Lower leg skin (tissue), 4 donors: ENCODE results near the gene TM4SF18. TPM values are rescaled to one million over a fixed set of nuclear protein-coding genes. Genes with fewer than 3 reads are reported as not detected.

ENCODE experiments used
- DNase-seq, 2 donors: peaks; one replicate each; pipeline ENCODE4 v3.0.0-alpha.2; 2019; ENCODE audit warnings: low spot score in 2 of 2
- H3K4me3 ChIP-seq: fragments of 200-600 bp; sonication (generic); 2 replicates; pipeline ENCODE4 v1.5.1; 2017; ENCODE audit warnings: mild to moderate bottlenecking, low read depth; ENCODE audit not compliant: poor library complexity, severe bottlenecking
- POLR2A ChIP-seq, 2 donors: fragments of 450-650 bp; IDR thresholded peaks; one replicate each; pipeline ENCODE4 v1.6.1; 2016 to 2017; ENCODE audit warnings: antibody characterized with exemption in 2 of 2, mild to moderate bottlenecking in 1 of 2, moderate library complexity in 1 of 2
- WGBS, 2 donors: methylation state at CpG; one replicate each; pipeline ENCODE4 v1.1.5; 2018; 5-methylcytosine and 5-hydroxymethylcytosine counted together
- intact Hi-C: fragments of 100-400 bp; cut with DNase I; formaldehyde crosslinking; loops from one replicate; pipeline ENCODE4 v1.15.0; 2023; ENCODE audit warnings: low total_unique reads
- total RNA-seq, 4 donors: library from RNA; depleted of rRNA; stranded (reverse); fragments of >200 nt; gene quantifications; one replicate each; pipeline ENCODE4 v1.1.0, GENCODE V29; 2016
- TF ChIP-seq, protein P1 (sequence below), 3 donors: fragments of 450-650 bp; IDR thresholded peaks; one replicate each; pipeline ENCODE4 v1.5.1; 2016; ENCODE audit warnings: antibody characterized with exemption in 3 of 3, mild to moderate bottlenecking in 3 of 3, moderate library complexity in 2 of 3

The TM4SF18 gene
- total RNA-seq, 4 donors from 2014 or later: 1.3 to 4.9 (median 3.0) TPM

- TF ChIP-seq POLR2A (IDR thresholded peaks at IDR 0.05): no peak
- TF ChIP-seq, protein P1, sequence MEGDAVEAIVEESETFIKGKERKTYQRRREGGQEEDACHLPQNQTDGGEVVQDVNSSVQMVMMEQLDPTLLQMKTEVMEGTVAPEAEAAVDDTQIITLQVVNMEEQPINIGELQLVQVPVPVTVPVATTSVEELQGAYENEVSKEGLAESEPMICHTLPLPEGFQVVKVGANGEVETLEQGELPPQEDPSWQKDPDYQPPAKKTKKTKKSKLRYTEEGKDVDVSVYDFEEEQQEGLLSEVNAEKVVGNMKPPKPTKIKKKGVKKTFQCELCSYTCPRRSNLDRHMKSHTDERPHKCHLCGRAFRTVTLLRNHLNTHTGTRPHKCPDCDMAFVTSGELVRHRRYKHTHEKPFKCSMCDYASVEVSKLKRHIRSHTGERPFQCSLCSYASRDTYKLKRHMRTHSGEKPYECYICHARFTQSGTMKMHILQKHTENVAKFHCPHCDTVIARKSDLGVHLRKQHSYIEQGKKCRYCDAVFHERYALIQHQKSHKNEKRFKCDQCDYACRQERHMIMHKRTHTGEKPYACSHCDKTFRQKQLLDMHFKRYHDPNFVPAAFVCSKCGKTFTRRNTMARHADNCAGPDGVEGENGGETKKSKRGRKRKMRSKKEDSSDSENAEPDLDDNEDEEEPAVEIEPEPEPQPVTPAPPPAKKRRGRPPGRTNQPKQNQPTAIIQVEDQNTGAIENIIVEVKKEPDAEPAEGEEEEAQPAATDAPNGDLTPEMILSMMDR (IDR thresholded peaks at IDR 0.05): no peak
- no peak overlapping the region for H3K4me3 ChIP-seq
- intact Hi-C loops: no loop called here
- 85 to 87% methylated on average over 2 of the region's 2 CpGs for WGBS, 2 donors
- no peak for DNase-seq
These were observed 31.2 kb upstream of the TM4SF18 start for GRCh38 chr3:149364624-149365023.

DNA sequence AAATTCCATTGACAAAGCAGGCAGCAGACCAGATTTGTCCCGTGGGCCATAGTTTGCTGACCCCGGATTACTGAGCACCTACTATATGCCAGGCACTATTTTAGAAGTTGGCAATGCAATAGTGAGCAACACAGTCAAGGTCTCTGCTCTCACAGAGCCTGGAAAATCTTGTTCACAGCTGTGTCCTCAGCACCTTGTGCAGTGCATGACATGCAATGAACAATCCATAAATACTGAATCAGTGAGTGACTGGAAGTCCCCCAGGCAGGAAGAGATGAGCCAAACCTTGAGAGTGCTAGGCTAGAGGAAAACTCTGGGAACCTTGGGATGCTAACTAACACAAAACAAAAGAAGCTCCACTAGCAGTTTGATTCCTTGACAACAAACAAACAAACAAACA, 29.6 kb upstream of the TM4SF18 start:
- intact Hi-C loops: no loop called here
- 53 to 58% methylated on average over 2 of the region's 2 CpGs for WGBS, 2 donors
- no peak for DNase-seq
- no peak overlapping the region for H3K4me3 ChIP-seq
- no peak for TF ChIP-seq POLR2A (IDR thresholded peaks at IDR 0.05)
- TF ChIP-seq, protein P1 (IDR thresholded peaks at IDR 0.05): no peak

GRCh38 chr3:149362366-149362765, 28.9 kb upstream of the TM4SF18 start:
- no peak for TF ChIP-seq POLR2A (IDR thresholded peaks at IDR 0.05)
- TF ChIP-seq, protein P1 (IDR thresholded peaks at IDR 0.05): no peak
- no peak for DNase-seq
- H3K4me3 ChIP-seq: no peak overlapping the region
- 72 to 79% methylated on average over 5 of the region's 5 CpGs for WGBS, 2 donors
- intact Hi-C loops: no loop called here

DNA sequence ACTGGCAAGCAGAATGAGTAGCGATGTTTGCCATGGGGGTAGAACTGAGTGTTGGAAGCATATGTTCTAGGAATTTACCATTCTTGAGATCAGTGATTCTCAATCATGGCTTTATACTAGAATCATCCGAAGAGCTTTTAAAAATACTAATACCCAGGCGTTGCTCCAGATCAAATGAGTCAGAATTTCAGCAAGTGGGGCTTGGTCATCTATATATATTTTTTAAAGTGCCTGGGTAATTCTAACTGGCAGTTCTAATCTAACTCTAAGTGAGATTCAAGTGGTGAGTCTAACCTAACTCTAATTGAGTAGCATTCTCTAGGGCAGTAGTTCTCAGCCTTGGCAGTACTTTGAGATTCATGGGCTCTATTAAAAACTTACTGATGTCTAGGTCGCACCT, 23.2 kb upstream of the TM4SF18 start:
- intact Hi-C loops: no loop called here
- DNase-seq: no peak
- no peak overlapping the region for H3K4me3 ChIP-seq
- 78 to 90% methylated on average over 4 of the region's 4 CpGs for WGBS, 2 donors
- TF ChIP-seq, protein P1 (IDR thresholded peaks at IDR 0.05): no peak
- no peak for TF ChIP-seq POLR2A (IDR thresholded peaks at IDR 0.05)

GRCh38 chr3:149356044-149356592, 22.7 kb upstream of the TM4SF18 start:
- WGBS, 2 donors: 81 to 82% methylated on average over 6 of the region's 6 CpGs
- H3K4me3 ChIP-seq: no peak overlapping the region
- intact Hi-C loops: no loop called here
- no peak for DNase-seq
- no peak for TF ChIP-seq POLR2A (IDR thresholded peaks at IDR 0.05)
- TF ChIP-seq, protein P1 (IDR thresholded peaks at IDR 0.05): no peak

DNA sequence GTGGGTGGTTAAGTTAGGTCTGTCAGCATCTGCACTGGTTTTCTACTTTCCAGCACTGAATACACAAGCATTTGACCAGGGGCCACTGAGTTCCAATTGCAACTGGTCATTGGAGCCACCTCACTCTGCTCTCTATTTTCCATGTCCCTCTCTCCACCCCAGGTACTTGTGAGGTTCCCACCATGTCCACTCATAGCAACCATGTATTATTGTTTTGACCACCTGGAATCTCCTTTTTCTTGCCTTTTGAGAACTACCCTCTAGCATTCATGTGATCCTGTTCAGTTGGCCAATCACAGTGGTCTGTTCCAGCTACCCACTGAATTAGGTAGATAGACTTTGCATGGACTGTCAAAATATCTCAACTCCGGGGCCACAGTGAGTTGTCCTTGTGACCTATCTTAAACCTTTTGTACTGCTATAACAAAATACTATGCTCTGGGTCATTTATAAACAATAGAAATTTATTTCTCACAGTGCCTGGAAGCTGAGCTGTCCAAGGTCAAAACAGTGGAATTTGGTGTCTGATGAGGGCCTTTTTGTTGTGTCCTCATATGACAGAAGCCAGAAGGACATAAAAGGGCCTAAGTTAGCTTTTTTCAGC, 20.2 kb upstream of the TM4SF18 start:
- H3K4me3 ChIP-seq: no peak overlapping the region
- intact Hi-C loops: no loop called here
- no peak for DNase-seq
- no peak for TF ChIP-seq POLR2A (IDR thresholded peaks at IDR 0.05)
- TF ChIP-seq, protein P1 (IDR thresholded peaks at IDR 0.05): no peak
- 85 to 91% methylated on average over 1 of the region's 1 CpG for WGBS, 2 donors
